HG02759 (cell line): ENCODE measurements around the gene EIF4G1.

Experiments
- ATAC-seq: cut with Tn5 transposase; IDR thresholded peaks from one replicate; pipeline ENCODE4 v1.9.1; 2021; ENCODE audit warnings: mild to moderate bottlenecking, moderate library complexity; ENCODE audit not compliant: unreplicated experiment

EIF4G1 gene

DNA sequence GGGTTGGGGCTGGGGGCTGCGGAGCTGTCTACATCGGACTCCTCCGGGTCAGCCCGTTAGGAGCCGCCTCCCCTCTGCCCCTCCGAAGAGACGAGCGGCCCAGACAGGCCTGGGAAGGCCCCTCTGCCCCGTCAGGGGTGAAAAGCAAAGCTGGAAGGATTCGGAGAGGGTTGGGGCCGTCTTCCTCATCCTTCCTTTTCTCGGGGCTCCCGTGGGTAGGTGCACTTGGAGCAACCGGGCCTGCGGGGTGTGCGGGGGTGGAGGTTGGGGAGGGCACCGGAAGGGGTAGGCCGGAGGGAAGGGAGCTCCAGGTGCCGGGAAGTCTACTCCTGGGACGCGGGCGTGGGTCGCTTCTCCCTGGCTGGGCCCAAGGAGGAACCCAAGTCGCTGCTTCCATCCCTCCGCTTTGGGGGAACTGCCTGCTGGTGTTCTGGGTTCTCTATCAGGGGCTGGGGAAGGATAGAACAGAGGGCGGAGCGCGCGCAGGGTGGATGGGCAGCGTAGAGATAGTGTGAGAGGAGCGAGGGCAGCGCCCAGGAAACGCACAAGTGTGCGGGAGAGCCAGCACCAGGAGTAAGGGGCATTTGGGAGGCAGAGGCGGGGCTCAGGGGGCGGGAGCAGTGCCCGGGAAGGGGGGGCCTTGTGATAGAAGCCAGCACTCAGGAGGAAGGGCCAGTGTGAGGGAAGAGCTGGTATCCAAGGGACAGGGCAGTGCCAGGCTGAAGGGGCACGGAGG, 47.7 kb downstream of the EIF4G1 start:
- peak; percentile 3 for ATAC-seq

DNA sequence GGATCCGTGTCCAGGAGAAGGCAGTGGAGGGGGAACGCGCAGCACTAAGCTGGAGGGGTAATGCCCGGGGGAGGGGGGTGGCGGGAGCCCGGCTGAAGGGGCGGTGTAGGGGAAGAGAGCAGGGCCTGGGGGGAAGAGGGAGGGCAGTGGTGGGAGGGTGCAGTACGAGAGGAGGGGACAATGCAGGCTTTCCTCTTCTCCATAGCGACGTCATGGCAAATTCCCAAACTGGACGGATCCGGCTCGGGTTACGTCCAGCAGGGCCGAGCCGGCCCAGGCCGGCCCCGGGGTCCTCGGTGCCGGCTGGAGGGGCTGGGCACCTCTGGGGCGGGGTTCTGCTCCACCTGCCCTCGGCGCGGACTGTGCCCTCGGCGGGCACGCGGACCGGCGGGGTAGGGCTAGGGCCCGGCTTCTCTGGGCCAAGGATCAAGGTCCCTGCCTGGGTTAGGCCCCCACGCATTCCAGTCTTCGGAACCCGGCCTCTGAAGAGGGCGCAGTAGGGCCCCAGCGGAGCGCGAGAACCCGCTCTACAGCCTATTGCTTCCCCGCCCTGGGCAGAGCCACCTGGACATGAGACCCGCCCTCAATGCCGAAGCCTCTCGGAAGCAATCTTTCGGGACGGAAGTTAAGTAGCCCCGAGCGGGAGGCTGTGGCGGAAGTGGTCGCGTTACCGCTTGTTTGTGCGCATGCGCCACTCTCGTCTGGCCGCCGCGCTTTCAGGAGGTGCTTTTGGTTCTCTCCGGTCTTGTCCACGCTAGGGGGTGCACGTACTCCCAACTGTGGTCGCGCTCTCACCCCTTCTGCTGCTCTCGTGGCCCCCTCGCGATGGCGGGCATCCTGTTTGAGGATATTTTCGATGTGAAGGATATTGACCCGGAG, 48.5 kb downstream of the EIF4G1 start:
- peak; percentile 85 for ATAC-seq

DNA sequence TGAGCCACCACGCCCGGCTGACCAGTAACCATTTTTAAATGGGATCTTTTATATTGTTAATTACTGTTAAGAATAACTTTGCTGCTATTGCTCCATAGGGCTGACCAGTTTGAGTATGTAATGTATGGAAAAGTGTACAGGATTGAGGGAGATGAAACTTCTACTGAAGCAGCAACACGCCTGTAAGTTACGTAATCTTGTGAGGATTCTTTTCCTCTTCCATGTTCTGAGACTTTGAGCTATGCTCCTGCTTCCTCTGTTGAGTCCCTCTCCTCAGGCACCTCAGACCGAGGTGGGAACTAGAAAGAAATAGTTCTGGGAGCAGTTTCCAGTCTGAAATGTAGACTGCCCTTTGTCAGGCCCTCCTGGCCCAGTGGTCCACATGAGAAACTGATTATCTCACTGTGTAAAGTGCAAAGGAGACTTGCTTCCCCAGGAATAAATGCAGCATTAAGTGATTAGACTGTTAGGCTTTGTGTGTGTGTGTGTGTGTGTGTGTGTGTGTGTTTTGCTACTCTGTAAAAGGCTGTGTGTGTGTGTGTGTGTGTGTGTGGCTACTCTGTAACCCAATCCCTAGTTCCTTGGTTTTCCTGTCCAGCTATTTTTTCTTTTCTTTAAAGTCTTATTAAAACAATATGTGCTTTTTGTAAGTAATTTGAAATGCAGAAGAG, 52.3 kb downstream of the EIF4G1 start:
- ATAC-seq = no peak

DNA sequence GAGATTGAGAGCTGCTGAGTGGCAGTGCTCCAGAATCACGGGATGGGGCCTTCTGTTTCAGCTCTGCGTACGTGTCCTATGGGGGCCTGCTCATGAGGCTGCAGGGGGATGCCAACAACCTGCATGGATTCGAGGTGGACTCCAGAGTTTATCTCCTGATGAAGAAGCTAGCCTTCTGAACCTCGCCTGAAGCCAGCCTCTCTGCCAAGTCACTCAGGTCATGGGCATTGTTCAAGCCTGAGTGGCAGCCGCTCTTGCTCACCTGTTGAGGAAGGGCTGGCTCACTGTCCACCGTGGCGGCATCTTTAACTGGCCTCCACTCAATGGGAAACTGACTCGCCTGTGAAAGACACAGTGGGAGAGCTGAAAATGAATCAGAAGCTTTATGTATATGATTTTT, 53.7 kb downstream of the EIF4G1 start:
- no peak for ATAC-seq

DNA sequence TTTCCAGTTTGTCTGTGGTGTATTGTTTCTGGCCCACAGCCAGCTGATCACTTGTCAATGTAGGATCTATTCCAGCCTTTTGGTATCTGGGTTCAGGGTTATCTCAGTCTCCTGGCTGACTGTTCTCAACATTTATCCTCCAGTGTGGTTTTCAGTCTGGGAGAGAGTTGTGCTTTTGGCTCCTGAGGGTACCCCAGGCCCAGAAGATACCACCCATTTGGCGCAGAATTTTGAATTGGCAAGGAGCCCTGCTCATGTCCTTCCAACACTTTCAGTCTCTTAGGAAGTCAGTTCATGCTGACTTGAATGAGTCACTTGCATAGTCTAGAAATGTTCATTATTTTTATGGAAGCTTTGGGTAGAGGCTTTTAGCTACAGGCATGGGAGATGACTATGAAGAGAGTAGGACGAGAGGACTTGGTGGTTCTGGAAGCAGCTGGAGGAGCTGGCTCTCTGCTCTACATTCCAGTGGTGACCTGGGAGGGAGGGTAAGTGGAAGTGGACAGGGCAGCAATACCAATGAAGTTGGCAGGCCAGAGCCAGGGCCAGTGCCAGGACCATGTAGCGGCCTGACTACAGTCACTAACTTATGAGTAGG, 54.3 kb downstream of the EIF4G1 start:
- no peak for ATAC-seq

DNA sequence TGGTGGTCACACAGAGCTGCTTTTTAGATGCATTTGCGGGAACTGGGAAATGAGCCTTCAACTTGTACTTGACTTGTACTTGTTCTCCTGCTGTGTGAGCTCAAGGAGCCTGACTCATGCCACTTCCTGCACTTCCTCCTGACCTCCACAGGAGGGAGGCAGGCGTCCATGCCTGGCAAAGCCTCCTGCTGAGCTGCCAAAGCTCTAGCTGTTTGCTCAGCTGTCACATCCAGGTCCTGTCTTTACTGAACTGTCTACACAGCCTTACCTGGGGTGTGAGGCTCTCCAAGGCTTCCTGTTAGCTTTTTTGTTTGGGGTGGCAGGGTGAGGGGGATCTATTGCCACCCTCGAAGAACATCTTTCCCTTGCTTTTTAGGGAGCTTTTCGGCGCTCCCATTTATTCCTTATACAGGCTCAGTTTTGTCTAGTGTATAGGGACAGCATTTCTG, 57.2 kb downstream of the EIF4G1 start:
- ATAC-seq = peak; percentile 76

DNA sequence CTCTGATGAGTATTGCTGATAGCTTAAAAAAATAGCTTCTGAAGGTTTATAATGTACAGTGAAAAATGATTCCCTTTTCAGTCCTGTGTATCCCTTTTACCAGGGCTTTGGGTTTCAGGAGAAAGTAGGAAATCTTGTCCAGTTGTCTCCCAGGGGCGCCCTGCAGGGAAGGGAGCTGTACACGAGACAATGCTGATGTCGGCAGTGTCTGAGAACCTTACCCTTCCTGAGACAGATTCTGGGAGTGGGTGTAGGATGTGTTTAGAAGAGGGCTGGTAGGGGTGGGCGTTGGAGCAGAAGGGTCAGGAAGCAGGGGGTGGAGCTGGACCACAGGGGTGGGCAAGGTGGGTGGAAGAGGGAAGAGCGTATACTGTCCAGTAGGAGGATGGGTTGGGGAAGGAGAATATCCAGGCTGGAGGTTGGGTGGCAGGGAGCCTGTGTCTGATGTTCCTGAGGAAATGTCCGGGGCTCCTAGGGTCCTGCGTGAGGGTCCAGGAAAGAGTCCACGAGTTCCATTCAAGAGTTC, 58.0 kb downstream of the EIF4G1 start:
- ATAC-seq = no peak

DNA sequence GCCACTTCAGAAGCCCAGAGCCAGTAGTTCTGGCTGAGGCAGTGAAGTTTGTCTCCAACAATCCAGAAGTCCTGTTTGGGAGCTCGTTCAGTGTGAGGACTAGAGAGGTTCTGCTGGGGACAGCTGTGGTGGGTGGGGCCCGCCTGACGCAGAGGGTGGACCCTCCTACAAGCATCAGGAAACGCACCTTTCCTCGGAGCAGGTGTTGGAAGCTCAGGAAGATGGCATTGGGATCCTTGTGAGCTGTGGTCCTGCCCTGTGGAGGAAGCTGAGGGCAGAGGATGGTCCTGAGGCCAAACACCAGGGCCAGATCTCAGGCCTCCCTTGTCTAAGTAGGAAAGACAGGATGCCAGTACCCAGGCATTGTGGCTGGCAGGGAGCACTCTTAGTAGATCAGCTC, 58.5 kb downstream of the EIF4G1 start:
- ATAC-seq = no peak

DNA sequence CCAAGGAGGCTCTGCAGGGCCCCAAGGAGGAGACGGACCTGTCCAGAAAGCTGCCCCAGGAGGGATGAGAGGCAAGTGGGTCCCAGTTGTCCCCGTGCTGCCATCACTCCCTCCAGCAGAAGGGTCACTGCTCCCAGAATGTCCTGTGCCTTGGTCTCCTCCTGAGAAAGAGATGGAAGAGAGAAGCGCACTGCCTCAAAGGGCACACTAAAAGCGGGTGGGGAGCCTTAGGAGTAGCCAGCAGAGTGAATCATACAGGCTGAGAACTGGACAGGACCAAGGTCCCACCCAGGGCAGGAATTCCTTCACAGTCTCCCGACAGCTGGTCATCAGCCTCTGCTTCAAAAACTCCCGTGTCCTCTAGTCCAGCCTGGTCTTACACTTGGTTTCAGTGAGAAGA, 59.0 kb downstream of the EIF4G1 start:
- ATAC-seq = no peak

DNA sequence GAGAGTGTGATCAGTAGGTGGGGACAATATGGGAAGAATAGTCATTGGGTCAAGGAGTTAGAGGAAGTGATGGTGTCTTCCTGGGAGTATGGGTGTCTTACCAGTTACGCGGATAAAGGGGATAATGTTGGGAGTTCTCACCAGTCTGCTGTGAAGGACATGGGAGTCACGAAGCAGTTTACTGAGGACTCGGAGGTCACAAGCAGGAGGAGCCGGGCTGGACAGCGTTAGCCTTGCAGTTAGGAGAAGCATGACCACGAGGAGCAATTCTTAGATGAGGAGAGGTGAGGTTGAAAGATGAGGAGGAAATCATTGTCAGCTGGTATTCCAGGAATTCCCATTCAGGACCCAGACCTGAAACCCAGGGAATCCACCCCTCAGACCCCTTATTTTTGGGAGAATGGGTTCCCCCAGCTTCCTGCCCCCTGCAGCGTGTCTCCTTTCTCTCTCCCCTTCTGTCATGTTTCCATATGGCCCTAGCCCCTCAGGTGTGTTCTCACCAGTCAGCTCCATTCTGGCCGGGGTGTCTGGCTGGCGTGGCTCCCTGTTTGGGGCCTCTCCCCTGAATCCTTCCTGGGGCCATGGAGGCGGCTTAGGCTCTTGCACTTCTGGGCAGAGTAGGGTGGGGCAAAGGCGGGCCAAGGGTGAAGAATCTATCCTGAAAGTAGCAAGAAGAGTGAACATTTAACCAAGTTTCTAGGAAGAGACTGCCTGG, 61.5 kb downstream of the EIF4G1 start:
- ATAC-seq = no peak

DNA sequence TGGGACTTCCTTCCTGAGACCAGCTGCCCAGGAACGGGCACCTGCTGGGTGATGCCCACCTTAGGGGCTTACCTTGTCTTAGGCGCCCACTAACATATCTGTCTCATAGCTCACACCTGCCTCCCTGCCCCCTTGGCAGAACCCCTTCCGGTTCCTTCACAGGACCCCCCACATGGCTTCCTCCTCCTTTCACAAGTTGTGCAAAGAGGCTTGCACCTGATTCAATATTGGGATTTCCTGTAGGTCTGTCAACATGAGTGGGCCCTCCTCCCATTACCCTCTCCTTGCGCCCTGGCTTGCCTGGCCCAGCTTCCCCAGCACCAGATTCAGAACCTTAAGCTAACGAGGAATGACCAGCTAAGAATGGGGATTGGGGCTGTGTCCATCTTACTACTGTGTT, 63.0 kb downstream of the EIF4G1 start:
- ATAC-seq = no peak

DNA sequence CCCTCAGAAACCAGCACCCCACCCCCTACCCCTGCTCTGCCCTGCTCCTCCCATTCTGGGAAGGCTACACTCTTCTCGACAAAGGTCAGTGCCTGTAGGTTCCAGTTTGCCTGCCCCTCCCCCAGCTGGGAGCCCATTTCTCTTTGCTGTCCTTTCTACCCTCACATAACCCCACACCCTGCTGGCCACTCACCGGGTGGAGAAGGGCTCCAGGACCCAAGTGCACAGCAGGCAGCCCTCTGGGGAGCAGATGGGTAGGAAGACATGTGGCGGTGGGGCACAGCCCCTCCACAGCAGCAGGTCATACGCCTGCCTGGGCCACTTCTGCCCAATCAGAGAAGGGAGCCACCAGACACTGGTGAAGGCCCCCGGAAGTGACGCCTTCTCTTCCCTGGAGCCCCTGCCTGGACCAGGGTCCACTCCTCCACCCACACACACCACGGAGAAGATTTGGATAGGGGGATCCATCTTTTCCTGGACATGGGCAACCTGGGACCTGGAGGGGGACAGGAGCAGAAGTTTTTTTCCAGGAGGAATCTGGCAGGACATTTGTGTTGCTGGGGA, 63.6 kb downstream of the EIF4G1 start, which contains the start of gene THPO:
THPO (minus strand) TSS at position 326 of the 564 bp plus-strand sequence. CDS start 1,948 bp downstream, outside the sequence.
- ATAC-seq = no peak

DNA sequence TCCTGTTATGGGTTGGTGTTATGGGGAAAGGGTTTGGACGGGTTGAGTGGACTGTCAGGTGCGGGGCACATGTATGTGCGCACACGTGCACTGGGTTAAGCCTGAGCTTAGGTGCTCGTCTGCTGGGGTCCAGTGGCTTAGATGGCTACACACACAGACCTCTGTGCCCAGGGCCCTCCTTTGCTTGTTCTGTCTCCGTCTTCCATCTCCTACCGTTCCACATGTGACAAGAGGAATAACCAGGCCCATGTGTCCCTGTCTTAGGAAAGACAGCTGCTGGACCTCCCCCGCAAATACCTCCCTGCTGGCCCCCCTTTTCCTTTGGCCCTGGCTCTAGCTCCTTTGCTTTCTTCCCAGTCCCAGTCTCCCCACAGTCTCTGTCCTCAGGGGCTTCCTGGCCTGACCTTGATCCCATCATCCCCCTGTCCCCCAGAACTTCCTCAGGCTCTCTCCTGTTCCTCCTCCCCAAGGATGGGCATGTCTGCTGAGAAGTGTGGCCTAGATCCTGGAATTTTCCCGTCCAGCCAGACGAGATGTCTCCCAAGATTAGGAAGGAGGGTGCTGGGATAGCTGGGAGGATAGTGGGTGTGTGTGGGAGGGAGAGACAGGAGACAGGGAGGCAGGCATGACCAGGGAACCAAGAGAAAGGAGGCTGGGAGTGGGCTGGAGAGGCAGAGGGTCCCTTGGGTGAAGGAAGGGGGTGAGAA, 64.4 kb downstream of the EIF4G1 start:
- no peak for ATAC-seq

DNA sequence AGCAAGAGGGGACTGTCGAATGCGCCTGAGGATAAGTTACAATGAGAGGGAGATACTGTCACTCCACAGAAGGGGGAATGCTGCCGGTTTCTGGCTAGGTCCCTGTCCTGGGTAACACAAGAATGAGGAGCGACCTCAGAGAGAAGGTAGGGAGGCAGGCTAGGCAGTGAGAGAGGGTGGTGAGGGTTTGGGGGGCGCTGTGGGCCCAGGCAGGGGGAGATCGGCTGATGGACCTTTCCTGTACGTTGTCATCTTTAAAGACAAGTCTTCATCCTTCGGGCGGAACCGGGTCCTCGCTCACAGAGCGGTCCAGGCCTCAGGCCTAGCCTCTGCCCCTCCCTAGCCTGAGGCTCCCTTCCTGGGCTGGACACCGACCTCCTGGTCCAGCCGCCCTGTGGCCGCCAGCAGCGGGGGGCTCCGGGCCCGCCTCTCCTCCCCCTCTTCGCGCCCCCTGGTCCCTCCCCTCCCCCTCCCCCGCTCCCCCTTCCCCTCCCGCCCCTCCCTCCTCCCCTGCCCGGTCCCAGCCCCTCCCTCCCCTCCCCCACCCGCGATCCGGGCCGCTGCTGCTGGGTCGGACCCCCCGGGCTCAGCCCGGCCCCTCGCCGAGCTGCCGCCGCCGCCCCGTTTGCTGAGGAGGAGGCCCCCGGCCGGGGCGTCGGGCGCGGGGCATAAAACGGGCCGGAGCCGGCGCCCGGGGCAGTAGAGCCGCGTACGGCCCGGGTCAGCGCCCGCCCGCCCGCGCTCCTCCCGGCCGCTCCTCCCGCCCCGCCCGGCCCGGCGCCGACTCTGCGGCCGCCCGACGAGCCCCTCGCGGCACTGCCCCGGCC, 65.2 kb downstream of the EIF4G1 start, which contains the start of gene CHRD:
CHRD (plus strand) TSS at position 697 of the 827 bp plus-strand sequence. CDS start 265 bp downstream, outside the sequence.
- ATAC-seq = no peak

DNA sequence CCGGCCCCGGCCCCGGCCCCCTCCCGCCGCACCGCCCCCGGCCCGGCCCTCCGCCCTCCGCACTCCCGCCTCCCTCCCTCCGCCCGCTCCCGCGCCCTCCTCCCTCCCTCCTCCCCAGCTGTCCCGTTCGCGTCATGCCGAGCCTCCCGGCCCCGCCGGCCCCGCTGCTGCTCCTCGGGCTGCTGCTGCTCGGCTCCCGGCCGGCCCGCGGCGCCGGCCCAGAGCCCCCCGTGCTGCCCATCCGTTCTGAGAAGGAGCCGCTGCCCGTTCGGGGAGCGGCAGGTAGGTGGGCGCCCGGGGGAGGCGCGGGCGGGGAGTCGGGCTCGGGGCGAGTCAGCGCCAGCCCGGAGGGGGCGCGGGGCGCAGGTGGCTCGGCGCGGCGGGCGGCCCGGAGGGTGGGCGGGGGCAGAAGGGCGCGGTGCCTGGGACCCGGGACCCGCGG, 65.8 kb downstream of the EIF4G1 start:
- ATAC-seq = no peak

DNA sequence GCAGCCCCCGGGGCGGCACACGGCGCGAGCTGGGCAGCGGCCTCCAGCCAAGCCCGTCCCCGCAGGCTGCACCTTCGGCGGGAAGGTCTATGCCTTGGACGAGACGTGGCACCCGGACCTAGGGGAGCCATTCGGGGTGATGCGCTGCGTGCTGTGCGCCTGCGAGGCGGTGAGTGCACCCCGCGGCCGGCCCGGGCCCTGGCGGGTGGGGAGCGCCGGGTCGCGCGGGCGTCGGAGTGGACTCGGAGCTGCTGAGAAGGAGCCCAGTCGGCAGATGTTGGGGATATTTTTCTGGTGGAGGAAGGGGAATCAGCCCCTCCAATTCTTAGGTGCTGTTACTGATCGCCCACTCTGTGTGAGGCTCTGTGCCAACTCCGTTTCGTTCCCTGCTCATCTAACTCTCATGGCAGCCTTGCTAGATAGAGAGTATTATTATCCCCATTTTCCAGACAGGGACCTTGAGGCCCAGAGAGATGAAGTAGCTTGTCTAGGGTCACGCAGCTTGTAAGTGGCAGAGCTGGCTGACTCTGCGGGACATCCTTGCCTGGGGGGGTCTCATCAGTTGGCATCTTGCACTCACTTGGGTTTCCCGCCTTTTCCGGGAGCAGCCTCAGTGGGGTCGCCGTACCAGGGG, 66.3 kb downstream of the EIF4G1 start:
- no peak for ATAC-seq
